ACHN (cell line): ENCODE results near the gene NTRK2.
A peak's percentile ranks its signal among the peaks of the same experiment; 100 is the strongest.

ENCODE experiments used
- DNase-seq: peaks from one replicate; pipeline ENCODE4 v3.0.0-alpha.2; 2015
- in situ Hi-C: cut with HindIII; loops from 2 replicates; pipeline ENCODE4 v1.10.0; 2017; ENCODE audit warnings: low sequenced_read_pairs, low pct_ligation_motif_present, low pct_unique_long_range_greater_than_20kb

The NTRK2 gene

GRCh38 chr9:84759300-84759750, 89.8 kb downstream of the NTRK2 start:
- in situ Hi-C loops, result no loop called here
- no peak for DNase-seq

DNA sequence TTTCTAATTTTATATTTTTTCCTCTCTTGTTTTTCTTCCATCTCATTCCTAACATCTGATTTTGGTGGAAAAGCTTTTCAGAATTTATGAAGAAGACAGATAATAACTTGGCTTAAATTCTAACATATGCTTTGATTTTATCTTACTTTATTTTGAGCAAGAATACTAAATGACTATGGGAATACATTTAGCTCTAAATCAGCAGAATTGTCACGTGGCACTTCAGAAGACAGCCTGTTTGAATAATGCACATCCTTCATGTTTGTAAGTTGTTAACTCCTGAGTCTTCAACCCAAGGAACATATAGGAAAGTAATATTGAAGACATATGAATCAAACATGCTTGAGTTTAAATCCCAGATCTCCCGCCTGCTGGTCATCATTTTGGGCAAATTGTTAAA, 90.3 kb downstream of the NTRK2 start:
- no peak for DNase-seq
- in situ Hi-C loops, result no loop called here

GRCh38 chr9:84761137-84761808, 91.7 kb downstream of the NTRK2 start:
- in situ Hi-C loops, result no loop called here
- no peak for DNase-seq

DNA sequence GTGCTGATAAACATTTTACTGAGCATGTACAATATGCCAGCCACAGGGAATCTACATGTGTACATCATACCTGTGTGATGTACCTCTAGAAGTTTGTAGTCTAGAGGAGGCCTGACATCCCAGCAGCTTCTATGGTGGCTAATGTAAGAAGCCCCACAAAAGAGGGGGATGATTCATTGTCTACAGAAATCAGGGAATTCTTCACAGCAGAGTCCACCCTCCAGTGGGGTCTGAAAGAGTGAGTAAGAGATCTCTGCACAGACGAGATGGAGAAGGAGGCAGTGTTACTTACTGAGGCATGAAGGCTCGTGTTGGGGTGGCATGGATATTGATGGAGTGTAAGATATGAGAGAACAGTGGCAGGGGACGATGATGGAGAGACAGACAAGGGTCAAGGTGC, 103.0 kb downstream of the NTRK2 start:
- in situ Hi-C loops, result no loop called here
- DNase-seq, result no peak

- in situ Hi-C loops, result no loop called here
- no peak for DNase-seq
These were observed 103.5 kb downstream of the NTRK2 start for GRCh38 chr9:84773022-84773421.

DNA sequence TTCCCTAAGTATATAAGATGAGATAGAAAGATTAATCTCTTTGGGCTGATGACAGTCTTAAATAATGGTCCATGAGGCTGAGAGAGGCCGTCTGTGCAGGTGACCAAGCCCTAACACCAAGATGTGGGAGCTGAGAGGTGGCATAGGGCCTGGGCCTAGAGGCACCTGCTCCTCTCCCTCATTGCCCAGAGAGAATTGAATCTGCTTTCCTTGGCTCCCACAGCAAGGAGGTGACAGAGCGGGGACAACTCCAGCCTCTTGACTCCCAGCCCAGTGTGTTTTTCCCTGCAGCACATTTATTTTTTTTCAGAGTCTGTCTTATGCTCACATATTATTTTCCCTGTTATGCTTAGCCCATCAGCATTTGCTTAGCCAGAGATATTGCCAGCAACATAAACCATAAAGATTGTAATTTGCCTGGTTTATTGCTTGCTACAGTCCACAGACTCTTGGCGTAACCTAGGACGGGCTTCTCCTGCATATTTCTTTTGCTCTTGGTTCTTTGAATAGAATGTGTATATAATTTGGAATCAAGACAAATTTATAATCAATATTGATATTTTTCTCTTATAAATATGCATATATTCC, 105.6 kb downstream of the NTRK2 start:
- DNase-seq, result no peak
- in situ Hi-C loops, result no loop called here

- DNase-seq, result no peak
- in situ Hi-C loops, result no loop called here
These were observed 109.0 kb downstream of the NTRK2 start for GRCh38 chr9:84778570-84778969.

- in situ Hi-C loops, result no loop called here
- DNase-seq, result no peak
These were observed 110.4 kb downstream of the NTRK2 start for GRCh38 chr9:84779883-84780282.

DNA sequence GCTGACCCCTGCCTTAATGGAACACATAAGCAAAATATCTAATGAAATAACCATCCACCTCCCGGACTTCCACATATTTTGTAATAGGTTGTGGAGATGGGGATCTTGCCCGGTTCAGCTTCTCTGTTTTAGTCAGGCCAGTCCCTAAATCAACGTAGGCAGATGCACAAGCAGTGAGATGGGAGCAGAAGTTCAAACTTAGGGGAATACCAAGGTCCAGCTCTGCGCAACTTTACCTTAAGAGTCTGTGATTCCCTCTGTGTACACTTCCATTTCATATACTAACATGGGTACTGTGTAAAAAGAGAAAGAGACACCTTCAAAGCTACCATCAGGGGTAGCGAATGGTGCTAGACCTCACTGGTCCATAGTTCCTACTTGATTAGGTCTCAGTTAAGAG, 110.9 kb downstream of the NTRK2 start:
- no peak for DNase-seq

GRCh38 chr9:84781458-84781857, 111.9 kb downstream of the NTRK2 start:
- in situ Hi-C loops, result no loop called here
- DNase-seq, result peak; percentile 24

More for the DNA sequence above, 110.9 kb downstream of the NTRK2 start:
- in situ Hi-C loops, result no loop called here

GRCh38 chr9:84781931-84782866, 112.7 kb downstream of the NTRK2 start:
- no peak for DNase-seq
- in situ Hi-C loops, result no loop called here

- in situ Hi-C loops, result no loop called here
These were observed 116.4 kb downstream of the NTRK2 start for GRCh38 chr9:84785792-84786547.

DNA sequence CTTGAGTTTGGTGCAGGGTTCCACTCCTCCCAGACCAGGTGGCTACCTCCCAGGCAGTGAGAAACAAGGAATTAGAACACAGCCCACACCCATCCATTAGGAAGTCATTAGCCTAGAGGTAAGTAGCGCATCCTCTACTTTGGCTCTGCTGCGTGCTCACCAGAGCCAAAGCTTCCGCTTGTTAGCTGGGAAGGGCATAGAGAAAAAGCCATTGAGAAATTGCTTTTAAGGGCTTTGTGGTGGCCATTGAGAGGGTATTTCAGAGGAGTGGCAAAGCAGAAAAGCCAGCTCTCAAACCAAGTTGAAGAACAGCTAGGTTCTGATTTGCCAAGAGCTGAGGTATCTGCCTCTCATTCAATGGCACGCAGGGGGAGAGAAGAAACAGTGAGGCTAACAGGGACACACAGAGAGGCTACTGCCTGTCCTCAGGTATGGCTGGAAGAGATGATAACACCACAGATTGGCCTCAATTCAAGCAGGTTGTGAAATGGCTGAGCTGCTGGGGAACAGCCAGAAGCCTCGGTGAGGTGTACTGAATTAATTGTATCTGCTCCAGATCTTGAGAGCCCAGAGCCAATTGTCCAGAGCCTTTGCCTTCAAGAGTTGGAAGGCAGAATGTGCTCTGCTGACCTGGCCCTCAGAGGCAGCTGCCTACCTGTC, 119.4 kb downstream of the NTRK2 start:
- DNase-seq, result no peak
- in situ Hi-C loops, result no loop called here

More at GRCh38 chr9:84785792-84786547, 116.4 kb downstream of the NTRK2 start:
- DNase-seq, result no peak

DNA sequence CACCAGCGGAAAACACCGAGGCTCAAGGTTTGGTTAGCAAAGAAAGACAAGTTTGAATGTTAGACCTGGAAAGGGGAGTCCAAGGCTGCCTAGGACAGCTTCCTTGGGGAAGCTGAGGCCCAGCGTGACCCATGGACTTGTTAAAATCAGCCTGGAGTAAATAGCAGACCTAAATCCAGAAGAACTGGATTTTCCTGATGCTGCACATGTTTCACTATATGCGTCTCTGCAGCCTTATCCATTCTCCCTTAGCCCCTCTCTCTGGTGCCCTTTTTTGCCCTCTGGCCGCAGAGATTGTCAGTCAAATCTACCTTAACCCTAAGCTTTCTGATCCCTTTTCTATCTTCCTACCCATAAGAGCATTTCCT, 119.9 kb downstream of the NTRK2 start:
- DNase-seq, result no peak
- in situ Hi-C loops, result no loop called here

- DNase-seq, result no peak
- in situ Hi-C loops, result no loop called here
These were observed 122.1 kb downstream of the NTRK2 start for GRCh38 chr9:84791643-84792042.

- no peak for DNase-seq
- in situ Hi-C loops, result no loop called here
These were observed 123.7 kb downstream of the NTRK2 start for GRCh38 chr9:84793251-84793650.

DNA sequence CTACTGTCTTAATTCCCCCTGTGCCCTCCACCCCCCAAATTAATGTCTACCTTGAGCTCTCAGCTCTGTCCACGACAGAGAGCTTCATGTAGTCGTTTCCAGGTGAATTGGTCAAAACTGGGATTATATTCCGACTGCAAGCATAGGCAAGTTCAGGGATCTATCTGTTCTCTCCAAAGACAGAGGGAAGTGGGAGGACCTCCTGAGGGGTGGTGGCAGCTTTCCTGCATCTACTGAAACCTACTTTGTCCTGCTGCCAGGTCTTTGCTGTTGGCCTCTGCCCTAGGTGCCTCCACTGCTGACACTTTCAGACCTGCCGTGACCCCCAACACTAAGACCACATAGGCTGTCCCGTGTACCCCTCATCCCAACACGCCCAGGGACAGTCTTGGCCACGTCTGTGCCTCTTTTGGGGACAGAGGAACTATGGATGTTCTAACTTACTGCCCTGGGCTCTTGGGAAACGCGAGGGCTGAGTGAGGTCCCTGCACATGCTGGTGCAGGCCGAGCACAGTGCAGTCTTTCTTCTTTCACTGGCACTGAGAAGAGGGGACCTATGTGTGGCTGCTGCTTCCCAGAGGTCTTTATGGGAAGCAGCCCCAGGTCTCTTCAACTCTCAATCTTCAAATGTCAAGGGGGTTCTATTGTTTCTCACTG, 125.6 kb downstream of the NTRK2 start:
- in situ Hi-C loops, result no loop called here
- DNase-seq, result no peak

GRCh38 chr9:84796404-84796803, 126.9 kb downstream of the NTRK2 start:
- DNase-seq, result no peak
- in situ Hi-C loops, result no loop called here
